ENCODE data around the gene GFAP.

The GFAP gene

DNA sequence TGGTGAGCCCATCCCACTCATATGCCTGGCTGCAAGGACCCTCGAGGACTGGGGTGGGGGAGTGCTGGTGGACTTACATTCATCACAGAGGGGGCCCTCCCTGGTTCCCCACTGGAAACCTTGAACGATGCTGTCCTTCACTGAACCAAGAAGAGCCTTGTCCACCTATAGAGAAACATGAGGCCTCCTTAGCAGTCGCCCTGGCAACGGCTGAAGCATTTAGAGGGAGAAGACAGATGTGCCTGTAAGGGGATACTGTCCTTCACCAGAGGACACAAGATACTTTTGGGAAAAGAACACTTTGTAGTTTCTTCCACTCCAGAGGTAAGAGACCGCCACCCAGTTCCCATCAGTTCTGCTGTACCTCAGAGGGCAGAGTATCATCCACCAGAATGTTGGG, 61.1 kb downstream of the GFAP start:
- Histone ChIP-seq H3K4me2 (ENCODE audit: low read length) (no peak overlapping the region), H3K9me3 (ENCODE audit: low read length) (no peaks in the 10 kb centered on the region), H3K4me1 (ENCODE audit: insufficient read depth, low read length, severe bottlenecking) (no peaks in the 10 kb centered on the region), H3K9ac (ENCODE audit: low read length) (no peak overlapping the region), H3K27ac (ENCODE audit: low read depth, low read length, poor library complexity, severe bottlenecking) (no peak overlapping the region), H3K79me2 (ENCODE audit: insufficient read depth, low read length) (no peaks in the 10 kb centered on the region), H3K4me3 (ENCODE audit: low read depth, low read length, poor library complexity, severe bottlenecking) (no peak overlapping the region), H3K27me3 (ENCODE audit: insufficient read depth, low read length) (no peaks in the 10 kb centered on the region), H4K20me1 (ENCODE audit: insufficient read depth, low read length) (no peaks in the 10 kb centered on the region), H3K36me3 (ENCODE audit: insufficient read depth, low read length) (peaks cover 89% of the 10 kb centered on the region), H3F3A (ENCODE audit: insufficient read depth, low read length) (no peaks in the 10 kb centered on the region), H2AFZ (ENCODE audit: low read length) (no peak overlapping the region), H3K9me2 (ENCODE audit: low read depth, low read length) (no peaks in the 10 kb centered on the region)
- TF ChIP-seq, protein P1, sequence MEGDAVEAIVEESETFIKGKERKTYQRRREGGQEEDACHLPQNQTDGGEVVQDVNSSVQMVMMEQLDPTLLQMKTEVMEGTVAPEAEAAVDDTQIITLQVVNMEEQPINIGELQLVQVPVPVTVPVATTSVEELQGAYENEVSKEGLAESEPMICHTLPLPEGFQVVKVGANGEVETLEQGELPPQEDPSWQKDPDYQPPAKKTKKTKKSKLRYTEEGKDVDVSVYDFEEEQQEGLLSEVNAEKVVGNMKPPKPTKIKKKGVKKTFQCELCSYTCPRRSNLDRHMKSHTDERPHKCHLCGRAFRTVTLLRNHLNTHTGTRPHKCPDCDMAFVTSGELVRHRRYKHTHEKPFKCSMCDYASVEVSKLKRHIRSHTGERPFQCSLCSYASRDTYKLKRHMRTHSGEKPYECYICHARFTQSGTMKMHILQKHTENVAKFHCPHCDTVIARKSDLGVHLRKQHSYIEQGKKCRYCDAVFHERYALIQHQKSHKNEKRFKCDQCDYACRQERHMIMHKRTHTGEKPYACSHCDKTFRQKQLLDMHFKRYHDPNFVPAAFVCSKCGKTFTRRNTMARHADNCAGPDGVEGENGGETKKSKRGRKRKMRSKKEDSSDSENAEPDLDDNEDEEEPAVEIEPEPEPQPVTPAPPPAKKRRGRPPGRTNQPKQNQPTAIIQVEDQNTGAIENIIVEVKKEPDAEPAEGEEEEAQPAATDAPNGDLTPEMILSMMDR (IDR thresholded peaks at IDR 0.05; ENCODE audit: low read length): no peak
- no peak for TF ChIP-seq EZH2 (IDR thresholded peaks at IDR 0.05; ENCODE audit: borderline replicate concordance, low read length)
